Mammary epithelial cell (primary cell): ENCODE measurements around the gene CSH2.

ENCODE experiments used
- CTCF ChIP-seq, 2 donors: IDR thresholded peaks in 1 of 2; conservative IDR thresholded peaks in 1 of 2; 2 replicates each; pipeline ENCODE4 v1.5.1; 2011 to 2012; ENCODE audit warnings: inconsistent platforms in 2 of 2, low read length in 2 of 2, mild to moderate bottlenecking in 2 of 2, control low read depth in 1 of 2, low read depth in 1 of 2; ENCODE audit not compliant: insufficient read depth in 1 of 2; ENCODE audit errors: extremely low read depth in 1 of 2
- EZH2 ChIP-seq: IDR thresholded peaks from 2 replicates; pipeline ENCODE4 v1.6.1; 2012; ENCODE audit warnings: low read length, inconsistent platforms, borderline replicate concordance

GRCh38 chr17:63916566-63917185, 43.2 kb upstream of the CSH2 start:
- TF ChIP-seq CTCF (conservative IDR thresholded peaks at IDR 0.05 in 1 of 2, IDR thresholded peaks at IDR 0.05 in 1 of 2; ENCODE audit: extremely low read depth in 1 of 2, insufficient read depth in 1 of 2, low read depth in 1 of 2, low read length in 2 of 2) (no peak), EZH2 (no peak)
